Lower leg skin (tissue), 3 donors: Measurements from ENCODE around the gene C12orf43.

Experiments
- CTCF ChIP-seq, 3 donors: fragments of 450-650 bp; IDR thresholded peaks; one replicate each; pipeline ENCODE4 v1.5.1; 2016; ENCODE audit warnings: antibody characterized with exemption in 3 of 3, mild to moderate bottlenecking in 3 of 3, moderate library complexity in 2 of 3
- POLR2A ChIP-seq, 2 donors: fragments of 450-650 bp; IDR thresholded peaks; one replicate each; pipeline ENCODE4 v1.6.1; 2016 to 2017; ENCODE audit warnings: antibody characterized with exemption in 2 of 2, mild to moderate bottlenecking in 1 of 2, moderate library complexity in 1 of 2

DNA sequence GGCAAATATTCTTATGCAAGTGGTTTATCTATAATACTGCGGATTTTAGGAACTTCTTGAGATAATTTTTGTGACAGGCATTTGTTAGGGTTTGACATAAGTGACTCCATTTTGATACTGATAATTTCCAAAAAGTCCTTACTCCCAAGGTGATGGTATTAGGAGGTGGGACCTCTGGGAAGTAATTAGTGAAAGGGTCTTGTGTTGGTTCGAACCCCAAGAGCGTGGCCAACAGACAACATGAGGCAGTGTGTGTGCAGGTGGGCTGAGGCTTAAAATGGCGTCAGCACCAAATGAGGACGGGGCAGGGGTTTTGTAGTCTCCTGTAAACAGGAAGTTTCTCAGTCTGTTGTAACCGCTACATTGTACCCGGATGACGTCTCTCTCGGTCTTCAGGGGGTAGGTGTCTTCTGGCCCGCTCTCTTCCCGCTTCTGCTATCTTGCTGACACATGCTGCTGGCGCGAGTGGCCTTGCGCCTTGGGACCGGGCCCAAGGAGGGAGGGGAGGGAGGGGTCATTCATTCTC lies 1.7 kb upstream of the C12orf43 start:
- TF ChIP-seq CTCF (IDR thresholded peaks at IDR 0.05) (no peak), POLR2A (IDR thresholded peaks at IDR 0.05) (no peak)
